GM13977 (cell line): ENCODE results near the gene GDA.

Experiments used
- DNase-seq: peaks from one replicate; pipeline ENCODE4 v3.0.0; 2012; ENCODE audit warnings: low spot score
- CTCF ChIP-seq: IDR thresholded peaks from 2 replicates; pipeline ENCODE4 v1.5.1; 2012; ENCODE audit warnings: mild to moderate bottlenecking, control low read depth; ENCODE audit not compliant: insufficient read depth; ENCODE audit errors: extremely low read depth, missing control alignments
- in situ Hi-C: fragments of 300-500 bp; cut with MboI; formaldehyde crosslinking; loops from one replicate; pipeline ENCODE4 v1.12.0; 2022; ENCODE audit warnings: low sequenced_read_pairs, low pct_unique_long_range_greater_than_20kb, mixed read lengths, inconsistent platforms; ENCODE audit not compliant: unreplicated experiment

GDA gene

GRCh38 chr9:72199238-72199637 lies 50.0 kb downstream of the GDA start:
- in situ Hi-C loops, result no loop called here
- TF ChIP-seq CTCF, result no peak
- DNase-seq, result no peak

GRCh38 chr9:72200452-72200851 lies 51.2 kb downstream of the GDA start:
- in situ Hi-C loops, result no loop called here
- TF ChIP-seq CTCF, result no peak
- DNase-seq, result no peak

- in situ Hi-C loops, result no loop called here
- TF ChIP-seq CTCF, result no peak
- no peak for DNase-seq
Observed at GRCh38 chr9:72202009-72202408, 52.8 kb downstream of the GDA start.

GRCh38 chr9:72203205-72203803 lies 54.1 kb downstream of the GDA start:
- in situ Hi-C loops, result no loop called here
- TF ChIP-seq CTCF, result peak; percentile 66
- peak; percentile 39 for DNase-seq

- in situ Hi-C loops, result no loop called here
- no peak for TF ChIP-seq CTCF
- no peak for DNase-seq
Observed at GRCh38 chr9:72204062-72204461, 54.8 kb downstream of the GDA start.

- peak; percentile 22 for DNase-seq
- in situ Hi-C loops, result no loop called here
- no peak for TF ChIP-seq CTCF
Observed at GRCh38 chr9:72205513-72205912, 56.3 kb downstream of the GDA start.

GRCh38 chr9:72207278-72207677 lies 58.0 kb downstream of the GDA start:
- TF ChIP-seq CTCF, result no peak
- DNase-seq, result no peak
- in situ Hi-C loops, result no loop called here
